CD4-positive, alpha-beta T cell treated with Interleukin-1 beta for 1 hour (primary cell): ENCODE data around the gene PKN3.

Source experiments
- DNase-seq, 2 donors: peaks; one replicate each; pipeline ENCODE4 v3.0.0-alpha.2; 2020 to 2022

The PKN3 gene

DNA sequence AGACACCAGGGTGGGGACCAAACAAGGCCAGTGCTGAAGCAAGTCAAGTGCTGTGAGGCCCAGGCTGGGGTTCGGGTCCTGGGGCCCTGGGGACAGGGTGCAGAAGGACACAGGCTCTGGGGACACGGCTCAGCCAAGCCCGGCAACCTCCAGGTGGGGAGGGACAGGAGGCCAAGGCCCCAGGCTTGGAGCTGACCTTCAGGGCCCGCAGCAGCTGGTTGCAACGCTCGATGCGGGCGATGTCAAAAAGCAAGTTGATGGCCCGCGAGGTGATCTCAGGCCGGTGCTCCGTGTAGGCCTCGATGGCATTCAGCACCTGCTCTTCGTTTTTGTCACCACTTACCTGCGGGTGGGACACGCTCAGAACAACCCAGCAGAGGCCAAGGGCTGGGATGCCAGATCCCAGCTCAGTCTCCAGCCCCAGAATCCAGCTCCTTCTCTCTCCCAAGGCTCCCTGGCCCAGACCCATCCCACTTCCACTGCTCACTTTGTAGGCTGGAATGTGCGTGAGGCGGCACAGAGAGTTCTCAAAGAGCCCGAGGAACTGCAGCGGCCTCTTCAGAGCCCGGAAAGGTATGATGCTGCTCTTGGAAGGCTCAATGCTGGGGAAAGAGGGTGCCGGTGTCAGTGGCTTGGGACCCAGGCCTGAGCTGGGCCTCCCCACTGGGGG, 48.8 kb downstream of the PKN3 start:
- no peak for DNase-seq

DNA sequence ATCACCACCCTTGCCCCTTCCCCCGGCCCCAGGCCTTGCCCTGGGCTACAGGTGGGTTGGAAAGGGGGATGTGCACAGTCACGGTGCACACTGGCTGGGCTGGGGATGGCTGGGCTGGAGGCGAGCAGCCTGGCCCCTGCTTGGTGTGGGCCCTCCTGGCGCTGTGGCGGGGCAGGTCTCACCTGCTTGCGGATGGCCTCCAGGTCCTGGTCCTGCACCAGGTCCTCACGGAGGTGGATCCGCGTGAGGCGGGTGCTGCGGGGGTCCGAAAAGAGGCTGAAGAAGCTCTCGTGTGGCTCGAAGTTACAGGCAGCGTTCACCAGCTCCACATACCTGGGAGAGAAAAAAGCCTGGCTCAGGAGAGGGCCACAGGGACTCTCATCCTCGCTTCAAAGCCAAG, 51.3 kb downstream of the PKN3 start:
- DNase-seq, result no peak

DNA sequence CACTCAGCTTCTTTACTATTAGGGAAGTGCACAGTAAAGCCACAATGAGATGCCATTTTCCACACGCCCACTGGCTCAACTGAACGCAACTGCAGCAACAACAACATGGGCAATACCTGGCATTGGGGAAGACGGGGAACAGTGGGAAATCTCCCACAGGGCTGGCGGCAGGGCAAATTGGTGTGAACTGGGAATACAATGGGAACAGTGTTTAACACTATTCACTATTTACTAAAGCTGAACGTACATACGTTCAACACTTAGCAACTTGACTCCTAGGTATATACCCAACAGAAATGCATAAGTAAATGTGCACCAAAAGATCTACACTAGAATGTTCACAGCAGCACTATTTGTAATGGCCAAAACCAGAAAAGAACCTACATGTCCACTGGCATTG, 55.3 kb downstream of the PKN3 start:
- DNase-seq, result no peak

DNA sequence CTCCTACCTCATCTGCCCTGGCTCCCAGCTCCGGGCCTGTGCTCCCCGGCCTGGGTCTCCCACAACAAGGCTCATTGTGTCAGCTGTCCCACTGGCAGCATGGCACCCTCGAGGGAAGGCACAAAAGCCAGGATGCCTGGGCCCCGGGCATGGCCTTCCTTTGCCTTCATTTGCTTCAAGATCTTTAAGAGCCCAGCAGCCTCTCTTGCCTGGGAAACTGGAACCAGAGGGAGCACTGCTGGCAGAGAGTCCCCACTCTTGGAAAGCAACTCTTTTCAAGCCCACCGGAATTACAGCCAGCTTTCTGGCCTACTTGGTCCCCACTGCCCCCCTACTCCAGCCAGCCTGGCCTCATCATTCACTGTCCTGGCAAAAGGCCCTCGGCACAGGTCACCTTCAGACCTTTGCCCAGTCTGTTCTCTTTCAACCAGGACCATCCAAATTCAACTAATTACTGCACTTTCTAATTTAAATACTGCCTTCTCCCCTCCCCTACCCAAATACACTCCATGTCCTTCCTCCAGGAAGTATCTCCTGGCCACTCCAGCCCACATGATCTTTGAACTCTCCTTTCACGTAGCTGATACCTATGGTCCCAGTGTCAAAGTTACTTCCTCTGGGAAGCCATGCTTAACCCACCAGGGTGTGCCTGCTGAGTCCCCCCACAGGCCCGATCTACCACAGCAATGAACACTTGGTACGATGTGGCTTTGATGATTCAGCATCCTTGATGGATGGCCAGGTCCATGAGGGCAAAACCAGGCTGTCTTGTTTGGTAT, 60.6 kb downstream of the PKN3 start:
- DNase-seq, result no peak

DNA sequence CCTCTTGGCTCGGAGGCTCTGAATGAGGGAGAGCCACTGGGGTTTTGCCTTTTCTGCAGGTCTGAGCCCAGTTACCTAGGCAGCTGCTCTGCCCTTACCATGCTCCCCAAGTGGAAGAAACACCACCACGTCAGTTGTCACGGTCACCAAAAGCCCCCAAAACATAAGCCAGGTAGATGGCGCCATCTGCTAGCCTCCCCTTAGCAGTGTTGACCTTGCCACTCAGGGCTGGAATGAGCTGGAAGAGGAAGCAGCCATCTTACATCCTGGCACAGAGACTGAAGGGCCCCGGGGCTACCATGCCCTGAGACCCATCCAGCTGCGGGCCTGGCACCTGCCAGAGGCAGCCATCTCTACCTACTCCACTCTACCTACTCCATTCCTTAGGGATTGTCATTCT, 62.1 kb downstream of the PKN3 start:
- no peak for DNase-seq

DNA sequence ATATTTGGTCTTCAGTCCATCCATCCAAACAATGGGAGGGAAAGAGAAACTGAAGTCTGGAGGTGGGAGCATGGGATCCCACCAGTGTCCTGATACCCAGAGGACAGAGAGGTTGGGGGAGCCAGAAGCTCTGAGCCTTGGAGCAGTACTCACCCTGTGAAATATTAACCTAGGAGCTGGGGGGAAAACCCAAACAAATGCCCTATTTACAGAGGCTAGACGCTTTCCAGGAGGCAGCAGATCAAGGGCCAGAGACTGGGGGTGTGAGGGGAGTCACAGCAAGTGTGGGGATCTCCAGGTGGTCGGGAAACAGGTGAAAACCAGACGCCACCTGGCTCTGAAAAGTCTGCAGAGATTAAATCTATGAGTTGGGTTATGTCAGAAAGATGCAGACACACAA, 63.2 kb downstream of the PKN3 start:
- no peak for DNase-seq

DNA sequence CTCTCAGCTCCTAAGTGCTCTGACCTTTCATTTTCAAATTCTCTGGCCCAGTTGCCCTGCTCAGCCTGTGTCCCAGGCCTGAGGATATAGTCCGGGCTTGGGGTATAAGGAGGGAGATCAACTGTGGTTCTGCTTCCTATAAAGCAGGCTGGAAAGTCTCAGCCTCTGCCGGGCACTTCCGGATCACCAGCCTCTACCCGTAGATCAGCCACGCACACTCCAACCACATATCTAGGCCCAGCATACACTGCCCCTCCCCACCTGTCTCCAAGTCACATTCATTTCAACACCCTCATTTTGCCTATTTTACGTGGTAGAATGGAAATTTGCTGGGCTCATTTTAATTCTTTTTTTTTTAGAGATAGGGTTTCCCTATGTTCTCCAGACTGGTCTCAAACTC, 66.3 kb downstream of the PKN3 start:
- DNase-seq, result no peak
